Astrocyte of the cerebellum (primary cell): ENCODE measurements around the gene MTMR12.
"Not testable (repeated sequence)": the region's sequence is repeated elsewhere in the genome, so short reads cannot be mapped to it uniquely, and the experiment has no call there.

Experiments
- DNase-seq: peaks from one replicate; pipeline ENCODE4 v3.0.0-alpha.2; 2011; ENCODE audit warnings: low read depth
- H3K4me3 ChIP-seq: 2 replicates; pipeline ENCODE4 v1.5.1; 2011; ENCODE audit warnings: mild to moderate bottlenecking, low read depth, low read length, moderate library complexity
- in situ Hi-C: cut with HindIII; loops from 2 replicates; pipeline ENCODE4 v1.10.0; 2017; ENCODE audit warnings: low sequenced_read_pairs
- TF ChIP-seq, protein P1 (sequence below): IDR thresholded peaks from 2 replicates; pipeline ENCODE4 v1.5.1; 2012; ENCODE audit warnings: low read length, low read depth, moderate library complexity, mild to moderate bottlenecking; ENCODE audit errors: missing control alignments

MTMR12 gene

DNA sequence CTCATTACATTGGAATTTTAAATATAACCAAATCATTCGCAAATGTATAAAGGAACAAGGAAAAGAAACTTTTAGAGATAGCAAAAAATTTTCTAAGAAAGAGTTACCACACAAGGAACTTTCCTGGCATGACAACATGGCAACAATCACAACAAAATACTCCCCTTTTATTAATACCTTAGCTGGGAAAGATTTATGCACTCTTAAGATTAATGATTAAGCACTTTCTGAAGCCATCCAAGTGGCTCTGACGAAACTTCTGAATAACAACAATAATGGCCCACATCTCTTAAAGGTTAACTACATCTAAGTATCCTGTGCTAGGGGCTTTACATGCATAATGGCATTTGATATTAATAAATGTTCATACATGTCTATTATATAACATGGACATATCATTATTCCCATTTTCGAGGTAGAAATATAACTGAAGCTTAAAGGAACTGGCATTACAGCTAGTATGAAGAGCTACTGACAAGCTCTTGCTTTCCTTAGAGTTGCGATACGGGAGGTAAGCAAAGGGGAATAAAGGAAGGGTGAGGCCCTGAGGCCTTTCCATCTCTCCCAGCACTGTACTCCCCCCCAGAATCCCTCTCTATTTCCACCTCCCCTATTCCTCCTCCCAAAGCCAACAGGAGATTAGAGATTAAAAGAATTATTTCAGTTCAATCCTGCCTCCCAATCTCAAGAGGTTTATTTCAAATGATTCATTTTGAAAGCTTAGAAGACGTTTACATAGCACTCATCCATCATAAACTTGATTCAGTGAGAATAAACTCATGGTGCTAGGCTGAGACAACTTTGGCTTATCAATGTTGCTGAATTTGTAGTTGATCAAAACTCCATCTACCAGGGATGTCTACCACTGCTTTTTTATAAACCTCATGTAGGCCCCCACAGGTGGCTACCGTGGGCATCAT lies 9.6 kb downstream of the MTMR12 start:
- TF ChIP-seq, protein P1, sequence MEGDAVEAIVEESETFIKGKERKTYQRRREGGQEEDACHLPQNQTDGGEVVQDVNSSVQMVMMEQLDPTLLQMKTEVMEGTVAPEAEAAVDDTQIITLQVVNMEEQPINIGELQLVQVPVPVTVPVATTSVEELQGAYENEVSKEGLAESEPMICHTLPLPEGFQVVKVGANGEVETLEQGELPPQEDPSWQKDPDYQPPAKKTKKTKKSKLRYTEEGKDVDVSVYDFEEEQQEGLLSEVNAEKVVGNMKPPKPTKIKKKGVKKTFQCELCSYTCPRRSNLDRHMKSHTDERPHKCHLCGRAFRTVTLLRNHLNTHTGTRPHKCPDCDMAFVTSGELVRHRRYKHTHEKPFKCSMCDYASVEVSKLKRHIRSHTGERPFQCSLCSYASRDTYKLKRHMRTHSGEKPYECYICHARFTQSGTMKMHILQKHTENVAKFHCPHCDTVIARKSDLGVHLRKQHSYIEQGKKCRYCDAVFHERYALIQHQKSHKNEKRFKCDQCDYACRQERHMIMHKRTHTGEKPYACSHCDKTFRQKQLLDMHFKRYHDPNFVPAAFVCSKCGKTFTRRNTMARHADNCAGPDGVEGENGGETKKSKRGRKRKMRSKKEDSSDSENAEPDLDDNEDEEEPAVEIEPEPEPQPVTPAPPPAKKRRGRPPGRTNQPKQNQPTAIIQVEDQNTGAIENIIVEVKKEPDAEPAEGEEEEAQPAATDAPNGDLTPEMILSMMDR, result no peak
- in situ Hi-C loops, result no loop called here
- no peak overlapping the region for H3K4me3 ChIP-seq
- no peak for DNase-seq

DNA sequence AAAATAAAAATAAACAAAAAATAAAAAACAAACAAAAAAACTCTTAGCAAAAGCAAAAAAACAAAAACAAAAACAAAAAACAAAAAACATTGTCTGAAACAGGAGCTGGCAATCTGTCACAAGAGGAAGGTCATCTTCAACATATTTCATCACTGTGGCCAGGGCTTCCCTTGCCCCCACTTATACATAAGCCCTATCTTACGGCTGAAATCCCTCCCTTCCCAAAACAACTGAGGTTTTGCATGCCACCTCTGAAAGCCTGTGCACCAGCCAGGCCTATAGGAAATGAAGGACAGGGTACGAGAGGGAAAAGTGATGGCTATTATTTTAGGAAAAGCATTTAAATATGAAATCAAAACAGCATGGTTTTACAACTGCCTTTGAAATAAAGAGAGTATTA lies 10.8 kb downstream of the MTMR12 start:
- TF ChIP-seq, protein P1, result no peak
- no peak for DNase-seq
- in situ Hi-C loops, result no loop called here
- H3K4me3 ChIP-seq, result no peak overlapping the region

DNA sequence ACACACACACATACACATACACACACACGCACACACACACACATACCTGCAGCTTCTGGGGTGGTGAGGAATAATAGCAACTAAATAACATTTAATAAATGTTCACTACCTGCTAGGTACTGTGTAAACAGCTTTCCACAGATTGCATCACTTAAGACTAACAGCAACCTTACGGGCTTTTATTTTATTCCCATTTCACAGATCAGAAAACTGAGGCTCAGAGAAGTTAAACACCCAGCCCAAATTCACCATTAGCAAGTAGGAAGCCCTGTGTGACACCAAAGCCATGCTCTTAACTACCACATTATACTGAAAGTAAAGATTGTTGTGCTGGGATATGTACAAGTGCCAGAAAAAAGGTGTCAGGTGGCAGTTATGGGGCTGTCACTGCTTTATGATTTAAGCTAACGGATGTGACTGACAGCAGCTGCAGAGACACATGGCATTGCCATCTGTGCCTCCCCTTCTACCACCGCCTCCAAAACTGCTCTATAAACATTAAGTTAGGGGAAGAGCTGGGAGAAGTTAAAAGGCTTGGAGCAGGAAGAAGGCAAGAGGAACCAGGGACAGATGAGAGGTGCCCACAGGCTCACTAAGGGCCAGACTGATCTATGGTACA lies 13.6 kb downstream of the MTMR12 start:
- H3K4me3 ChIP-seq, result no peak overlapping the region
- in situ Hi-C loops, result no loop called here
- TF ChIP-seq, protein P1, result no peak
- DNase-seq, result no peak

DNA sequence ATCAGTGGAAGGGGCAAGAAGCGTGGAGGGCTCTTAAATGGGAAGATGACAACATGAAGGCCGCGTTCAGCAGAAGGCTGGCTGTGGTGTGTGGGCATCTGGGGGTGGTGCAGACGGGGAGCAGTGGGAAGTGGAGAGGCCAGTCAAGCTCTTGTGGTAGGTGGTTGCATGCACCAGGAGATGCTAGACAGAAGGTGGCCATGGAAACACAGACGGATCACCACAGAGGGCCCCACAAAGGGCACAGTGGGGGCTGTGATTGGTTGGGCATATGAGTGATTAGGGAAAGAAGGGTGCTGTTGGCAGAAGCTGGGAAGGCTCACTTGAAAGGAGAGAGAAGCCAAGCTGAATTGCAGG lies 14.7 kb downstream of the MTMR12 start:
- DNase-seq, result no peak
- in situ Hi-C loops, result no loop called here
- TF ChIP-seq, protein P1, result no peak
- no peak overlapping the region for H3K4me3 ChIP-seq

DNA sequence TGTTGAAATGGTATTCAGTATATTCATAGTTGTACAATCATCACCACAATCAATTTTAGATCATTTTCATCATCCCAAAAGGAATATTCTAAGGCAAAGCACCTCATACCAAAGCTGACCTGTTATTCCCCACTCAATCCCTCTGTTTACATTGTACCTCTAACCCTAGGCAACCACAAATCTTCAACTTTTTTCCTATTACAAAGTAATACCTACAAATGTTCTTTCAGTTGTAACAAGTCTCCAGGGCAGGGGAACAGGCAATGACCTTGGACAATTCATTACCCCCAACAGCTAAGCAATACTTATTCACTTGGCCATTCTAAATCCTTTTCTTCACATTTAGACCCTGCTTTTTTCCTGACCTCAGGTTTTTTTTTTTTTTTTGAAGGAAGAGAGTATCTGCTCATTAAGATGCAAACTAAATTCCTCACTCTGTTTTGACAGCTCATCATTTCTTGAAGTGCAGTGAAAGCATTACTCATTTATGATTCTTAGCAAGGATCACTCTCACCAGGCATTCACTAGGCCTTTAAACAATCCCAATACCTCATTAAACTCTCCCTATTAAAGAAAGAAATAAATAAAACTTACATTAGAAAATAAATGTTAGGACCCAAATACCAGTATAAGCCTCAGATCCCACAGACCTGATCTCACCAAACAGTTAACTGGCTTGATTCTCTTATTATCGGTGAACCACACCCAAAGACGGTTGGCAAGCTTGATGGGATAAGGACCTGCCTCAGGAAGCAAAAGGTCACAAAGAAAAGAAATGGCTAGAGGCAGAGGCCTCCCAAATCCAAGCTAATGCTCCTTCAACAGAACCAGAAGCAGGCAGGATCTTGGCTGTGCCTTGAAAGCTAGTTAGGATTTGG lies 15.3 kb downstream of the MTMR12 start:
- no peak for DNase-seq
- TF ChIP-seq, protein P1, result no peak
- in situ Hi-C loops, result no loop called here
- no peak overlapping the region for H3K4me3 ChIP-seq

DNA sequence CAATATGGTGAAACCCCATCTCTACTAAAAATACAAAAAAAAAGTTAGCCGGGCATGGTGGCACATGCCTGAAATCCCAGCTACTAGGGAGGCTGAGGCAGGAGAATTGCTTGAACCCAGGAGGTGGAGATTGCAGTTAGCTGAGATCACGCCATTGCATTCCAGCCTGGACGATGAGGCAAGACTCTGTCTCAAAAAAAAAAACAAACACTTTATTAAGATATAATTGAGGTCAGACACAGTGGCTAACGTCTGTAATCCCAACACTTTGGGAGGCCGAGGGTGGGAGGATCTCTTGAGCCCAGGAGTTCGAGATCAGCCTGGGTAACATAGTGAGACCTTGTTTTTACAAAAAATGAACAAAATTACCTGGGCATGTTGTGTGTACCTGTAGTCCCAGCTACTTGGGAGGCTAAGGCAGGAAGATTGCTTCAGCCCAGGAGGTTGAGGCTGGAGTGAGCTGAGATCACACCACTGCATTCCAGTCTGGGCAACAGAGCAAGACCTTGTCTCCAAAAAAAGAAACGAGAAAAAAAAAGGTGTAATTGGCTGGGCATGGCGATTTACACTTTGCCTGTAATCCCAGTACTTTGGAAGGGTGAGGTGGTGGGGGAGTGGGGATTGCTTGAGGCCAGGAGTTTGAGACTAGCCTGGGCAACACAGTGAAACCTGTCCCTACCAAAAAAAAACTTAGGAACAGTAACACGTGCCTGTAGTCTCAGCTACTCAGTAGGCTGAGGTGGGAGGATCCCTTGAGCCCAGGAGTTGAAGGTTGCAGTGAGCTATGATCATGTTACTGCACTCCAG lies 16.6 kb downstream of the MTMR12 start:
- H3K4me3 ChIP-seq, DNase-seq, in situ Hi-C loops: not testable (repeated sequence)
